Activated CD8-positive, alpha-beta memory T cell treated with anti-CD3 and anti-CD28 coated beads, Interleukin-2, amount 50 U/mL, for 24 hours (primary cell): Measurements from ENCODE around the gene STAB1.
"Not testable (repeated sequence)": the region's sequence is repeated elsewhere in the genome, so short reads cannot be mapped to it uniquely, and the experiment has no call there.

Source experiments
- DNase-seq: peaks from one replicate; pipeline ENCODE4 v3.0.0-alpha.2; 2020; ENCODE audit errors: extremely low read depth

The STAB1 gene

DNA sequence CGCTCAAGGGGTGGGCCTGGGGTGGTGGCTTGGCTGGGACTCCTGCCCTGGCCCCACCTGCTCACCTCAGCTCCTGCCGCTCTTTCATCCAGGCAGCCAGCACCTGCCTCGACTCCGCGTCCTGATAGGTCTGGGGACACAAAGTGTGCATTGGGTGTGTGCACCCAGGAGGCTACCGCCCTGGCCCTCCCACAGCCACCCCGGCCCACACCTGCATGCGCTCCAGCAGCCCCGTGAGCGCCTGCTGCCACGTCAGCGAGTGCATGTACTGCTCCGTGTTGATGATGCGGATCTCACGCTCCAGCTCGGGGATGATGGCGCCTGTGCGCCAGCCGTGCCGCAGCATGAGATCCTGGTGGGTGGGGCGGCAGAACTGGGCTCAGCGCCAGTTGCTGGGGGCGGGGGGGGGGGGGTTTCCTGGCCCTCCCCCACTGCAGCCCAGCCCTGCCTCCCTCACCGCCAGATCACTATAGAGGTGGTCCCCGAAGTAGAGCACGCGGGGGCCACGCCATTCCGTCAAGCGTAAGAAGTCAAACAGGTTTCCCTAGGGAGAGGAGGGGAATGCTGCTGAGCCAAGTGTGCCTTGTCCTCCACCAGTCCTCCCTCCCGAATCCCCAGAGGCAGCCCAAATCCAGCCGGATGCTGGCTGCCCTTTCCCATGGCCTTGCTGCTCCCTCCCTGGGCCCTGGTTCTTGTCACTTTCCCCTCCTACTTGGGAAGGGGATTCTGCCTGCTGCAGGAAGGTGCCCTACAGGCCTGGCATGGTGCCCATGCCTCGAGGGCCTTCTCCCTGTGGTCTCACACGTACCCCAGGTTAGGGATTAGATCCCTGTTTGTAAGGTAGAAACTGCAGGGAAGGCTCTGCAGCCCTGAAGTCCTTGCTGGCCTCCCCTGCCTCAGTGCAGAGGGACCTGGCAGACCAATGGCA is 29.9 kb downstream of the STAB1 start:
- no peak for DNase-seq

DNA sequence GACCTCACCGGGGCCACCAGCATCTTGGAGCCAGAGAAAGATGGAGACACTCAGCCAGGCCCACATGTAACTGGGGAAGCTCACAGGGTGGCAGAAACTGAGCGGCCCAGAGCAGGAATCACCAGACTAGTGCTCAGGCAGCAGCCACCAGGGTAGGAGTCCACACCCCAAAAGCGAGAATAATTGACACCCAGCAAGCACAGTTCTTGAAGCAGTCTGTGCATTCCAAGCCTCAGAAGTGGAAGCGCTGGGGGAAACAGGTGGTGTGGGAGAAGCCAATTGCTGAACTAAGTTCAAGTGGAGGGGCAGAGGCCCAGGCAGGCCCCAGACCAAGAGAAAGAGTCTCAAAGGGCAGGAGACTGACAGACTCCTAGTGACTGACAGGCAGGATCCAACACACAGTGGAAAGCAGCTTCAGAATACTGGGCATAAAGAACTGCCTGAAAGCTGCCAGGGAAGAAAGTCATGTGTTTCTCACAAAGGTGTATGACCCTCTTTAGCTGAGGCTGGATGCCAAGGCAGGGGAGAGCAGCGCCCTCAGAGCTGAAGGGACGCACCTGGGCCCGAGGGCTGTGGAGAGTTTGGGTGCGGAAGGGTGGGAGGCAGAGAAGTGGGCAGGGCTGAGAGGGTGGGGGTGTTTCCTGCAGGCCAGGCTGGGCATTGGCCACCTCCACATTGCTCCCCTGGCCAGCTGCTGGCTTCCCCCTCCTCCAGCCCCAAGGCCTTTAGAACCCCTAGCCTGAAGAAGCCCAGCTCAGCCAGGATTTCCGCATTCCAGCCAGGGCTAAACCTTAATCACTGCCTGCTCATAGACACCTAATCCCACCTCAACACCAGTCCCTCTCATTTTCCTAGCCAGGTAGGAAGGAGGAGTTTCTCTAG is 30.8 kb downstream of the STAB1 start:
- no peak for DNase-seq

DNA sequence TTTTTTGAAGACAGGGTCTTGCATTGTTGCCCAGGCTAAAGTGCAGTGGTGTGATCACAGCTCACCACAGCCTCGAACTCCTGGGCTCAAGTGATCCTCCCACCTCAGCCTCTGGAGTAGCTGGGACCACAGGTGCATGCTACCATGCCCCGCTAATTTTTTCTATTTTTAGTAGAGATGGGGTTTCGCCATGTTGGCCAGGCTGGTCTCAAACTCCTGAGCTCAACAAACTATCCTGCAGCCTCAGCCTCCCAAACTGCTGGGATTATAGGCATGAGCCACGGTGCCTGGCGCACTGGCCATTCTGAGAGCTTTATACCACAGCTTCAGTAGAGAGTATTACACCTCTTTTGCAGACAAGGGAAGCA is 31.5 kb downstream of the STAB1 start:
- DNase-seq = not testable (repeated sequence)

GRCh38 chr3:52527039-52527731 is 32.0 kb downstream of the STAB1 start:
- no peak for DNase-seq

- no peak for DNase-seq
Observed at GRCh38 chr3:52527732-52528585, 32.8 kb downstream of the STAB1 start.

GRCh38 chr3:52528586-52529375 is 33.6 kb downstream of the STAB1 start:
- DNase-seq = no peak

DNA sequence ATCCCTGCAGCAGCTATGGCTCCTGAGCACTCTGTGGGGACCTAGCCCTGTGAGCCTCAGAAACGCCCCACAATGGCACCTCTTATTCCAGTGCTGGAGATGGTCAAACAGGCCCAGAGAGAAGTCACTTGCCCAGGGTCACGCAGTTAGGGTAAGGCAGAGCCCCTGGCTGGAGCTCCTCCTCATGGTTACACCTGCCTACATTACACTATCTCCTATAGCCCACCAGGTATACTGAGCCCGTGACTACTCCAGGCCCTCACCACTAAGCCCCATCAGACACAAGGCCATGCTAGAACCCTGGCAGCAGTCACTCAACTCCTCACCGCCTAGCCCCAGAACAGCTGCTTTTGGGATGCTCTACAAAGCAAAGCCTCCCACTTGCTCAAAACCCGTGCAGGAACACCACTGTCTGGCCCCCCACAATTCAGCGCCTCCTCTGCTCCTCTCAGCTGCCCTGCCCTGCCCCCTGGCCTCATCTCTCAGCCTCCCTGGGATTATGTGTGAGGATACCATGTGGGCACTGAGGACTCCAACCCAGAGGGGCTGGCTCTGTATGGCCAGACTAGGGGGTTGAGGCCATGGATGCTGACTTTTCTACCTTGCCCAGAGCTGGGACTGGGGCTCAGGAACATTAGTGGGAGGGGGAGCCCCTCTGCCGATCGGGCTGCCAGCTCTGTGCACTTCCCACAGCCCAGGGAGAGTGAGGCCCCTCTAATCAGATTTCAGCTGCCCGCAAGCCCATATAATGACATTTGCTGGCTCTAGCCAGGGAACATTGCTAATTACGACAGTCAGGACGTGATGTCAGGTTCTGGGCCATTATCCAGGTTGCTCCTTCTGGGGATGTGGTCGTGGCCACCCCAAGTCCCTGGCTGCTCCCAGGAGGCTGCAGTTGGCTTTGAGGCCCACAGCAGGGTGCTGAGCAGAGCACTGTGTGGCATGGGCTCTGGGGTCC is 34.5 kb downstream of the STAB1 start:
- DNase-seq = no peak

- DNase-seq = no peak
Observed at GRCh38 chr3:52530918-52531826, 36.0 kb downstream of the STAB1 start.

GRCh38 chr3:52531860-52532516 is 36.9 kb downstream of the STAB1 start:
- no peak for DNase-seq

DNA sequence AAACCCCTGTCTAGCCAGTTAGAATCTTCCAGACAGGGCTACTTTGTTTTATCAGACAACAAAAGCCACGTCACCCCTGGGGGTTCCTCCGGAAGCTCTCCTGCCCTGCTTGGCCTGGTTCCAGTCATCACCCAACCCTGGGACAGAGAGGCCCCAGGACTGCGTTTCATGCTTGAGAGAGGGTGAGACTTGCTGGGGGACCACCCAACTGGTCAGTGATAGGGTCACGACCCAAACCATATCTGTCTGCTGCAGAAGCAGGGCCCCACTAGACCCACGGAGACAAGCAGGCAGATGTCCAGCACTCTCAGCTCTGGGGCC is 37.3 kb downstream of the STAB1 start:
- no peak for DNase-seq

- DNase-seq = no peak
Observed at GRCh38 chr3:52532838-52533622, 37.9 kb downstream of the STAB1 start.

- DNase-seq = no peak
Observed at GRCh38 chr3:52533623-52534280, 38.6 kb downstream of the STAB1 start, which contains the start of gene NT5DC2. Gene NT5DC2 (minus strand): TSS chr3:52533857. CDS start chr3:52533737, 120 bp downstream.

DNA sequence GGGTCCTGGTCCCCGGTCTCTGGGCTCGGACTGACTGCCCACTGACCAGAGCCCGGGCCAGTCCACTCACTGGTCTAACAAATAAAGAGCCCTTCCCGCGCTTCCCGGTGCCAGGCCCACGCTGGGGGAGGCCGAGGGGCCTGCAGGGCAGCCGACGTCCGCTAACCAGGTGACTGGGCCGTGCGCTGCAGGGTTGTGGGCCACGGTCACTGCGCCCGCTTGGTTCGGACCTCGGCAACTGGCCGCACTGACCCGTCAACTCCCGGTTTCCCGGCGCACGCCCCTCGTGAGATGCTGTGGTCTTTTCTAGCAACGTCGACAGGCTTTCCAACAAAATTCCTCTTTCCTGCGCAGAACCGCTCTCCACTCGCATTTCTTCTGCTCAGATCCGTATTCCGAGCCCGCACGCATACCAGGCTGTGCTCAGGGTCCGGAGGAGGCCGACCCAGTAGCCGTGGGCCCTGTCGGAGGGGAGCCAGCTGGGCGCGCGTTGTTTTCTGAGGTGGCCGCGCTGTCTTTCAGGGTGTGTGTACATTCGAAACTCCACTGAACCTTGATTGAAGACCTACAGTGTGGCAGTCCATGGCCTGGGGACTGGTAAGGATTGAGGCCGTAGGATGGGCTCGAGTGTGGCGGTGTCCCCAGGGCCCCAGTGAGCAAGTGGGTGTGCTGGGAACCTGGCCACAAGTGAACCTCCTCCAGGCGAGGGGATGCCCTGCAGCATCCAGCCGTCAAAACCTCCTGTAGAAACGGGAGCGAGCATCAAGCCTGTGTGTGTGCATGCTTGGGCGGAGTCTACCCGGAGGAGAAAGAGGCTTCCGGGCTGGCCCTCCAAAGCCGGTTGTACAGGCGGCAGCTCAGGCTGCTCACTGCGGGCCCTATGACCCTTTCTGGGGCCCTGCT is 39.4 kb downstream of the STAB1 start:
- DNase-seq = no peak

- DNase-seq = no peak
Observed at GRCh38 chr3:52535411-52536111, 40.4 kb downstream of the STAB1 start.

DNA sequence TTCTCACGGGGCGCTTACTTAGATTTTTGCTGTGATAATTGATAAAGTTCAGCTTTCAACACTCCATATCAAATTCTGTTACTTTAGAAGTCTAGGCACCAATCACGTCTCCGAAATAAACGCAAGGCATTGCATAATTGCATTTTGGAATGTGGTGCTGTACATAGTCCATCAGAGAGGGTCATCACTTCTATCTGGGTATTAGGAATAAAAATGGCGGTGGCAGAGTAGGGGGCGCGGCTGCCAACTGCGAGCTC is 40.9 kb downstream of the STAB1 start:
- DNase-seq = no peak
